ENCODE data around the gene ADIG. TPM values are rescaled to one million over a fixed set of nuclear protein-coding genes. Genes with fewer than 3 reads are reported as not detected.

Gene ADIG
- total RNA-seq, 1 donor from 2014 or later: not detected

GRCh38 chr20:38635721-38636288 is 54.8 kb downstream of the ADIG start:
- H3K27me3 ChIP-seq (ENCODE audit: low read depth): peaks cover 53% of the 10 kb centered on the region
- no peak overlapping the region for H3K4me3 ChIP-seq
- TF ChIP-seq, protein P1, sequence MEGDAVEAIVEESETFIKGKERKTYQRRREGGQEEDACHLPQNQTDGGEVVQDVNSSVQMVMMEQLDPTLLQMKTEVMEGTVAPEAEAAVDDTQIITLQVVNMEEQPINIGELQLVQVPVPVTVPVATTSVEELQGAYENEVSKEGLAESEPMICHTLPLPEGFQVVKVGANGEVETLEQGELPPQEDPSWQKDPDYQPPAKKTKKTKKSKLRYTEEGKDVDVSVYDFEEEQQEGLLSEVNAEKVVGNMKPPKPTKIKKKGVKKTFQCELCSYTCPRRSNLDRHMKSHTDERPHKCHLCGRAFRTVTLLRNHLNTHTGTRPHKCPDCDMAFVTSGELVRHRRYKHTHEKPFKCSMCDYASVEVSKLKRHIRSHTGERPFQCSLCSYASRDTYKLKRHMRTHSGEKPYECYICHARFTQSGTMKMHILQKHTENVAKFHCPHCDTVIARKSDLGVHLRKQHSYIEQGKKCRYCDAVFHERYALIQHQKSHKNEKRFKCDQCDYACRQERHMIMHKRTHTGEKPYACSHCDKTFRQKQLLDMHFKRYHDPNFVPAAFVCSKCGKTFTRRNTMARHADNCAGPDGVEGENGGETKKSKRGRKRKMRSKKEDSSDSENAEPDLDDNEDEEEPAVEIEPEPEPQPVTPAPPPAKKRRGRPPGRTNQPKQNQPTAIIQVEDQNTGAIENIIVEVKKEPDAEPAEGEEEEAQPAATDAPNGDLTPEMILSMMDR (IDR thresholded peaks at IDR 0.05; ENCODE audit: borderline replicate concordance): no peak
- H3K27ac ChIP-seq (replicated peaks): no peak overlapping the region
- H3K36me3 ChIP-seq: no peaks in the 10 kb centered on the region
- intact Hi-C loops (cut with micrococcal nuclease): no loop called here
- DNase-seq: no peak
- no peaks in the 10 kb centered on the region for H3K9me3 ChIP-seq (replicated peaks)
- no peaks in the 10 kb centered on the region for H3K4me1 ChIP-seq

Other genes with a start within 250 kb of the ADIG start
- gene LBP, start 234.7 kb upstream of the ADIG start, total RNA-seq: 0.19 TPM
- gene SNHG17, start 145.9 kb upstream of the ADIG start, total RNA-seq: 5.1 TPM
- gene RALGAPB, start 108.4 kb upstream of the ADIG start, total RNA-seq: 21.4 TPM
- not detected for gene ARHGAP40, start 20.6 kb downstream of the ADIG start, total RNA-seq
- not detected for gene SLC32A1, start 143.3 kb downstream of the ADIG start, total RNA-seq
- 3.1 TPM for gene ACTR5, start 167.3 kb downstream of the ADIG start, total RNA-seq
- 6.3 TPM for gene PPP1R16B, start 224.5 kb downstream of the ADIG start, total RNA-seq

All from left ventricle myocardium inferior (tissue), 1 donor.